PC-3 (cell line): ENCODE measurements around the gene STK24. TPM values are rescaled to one million over a fixed set of nuclear protein-coding genes. Genes with fewer than 3 reads are reported as not detected.

Source experiments
- ATAC-seq: fragments of 200-7000 bp; cut with Tn5 transposase; 2 replicates; pipeline ENCODE4 v1.9.1; 2020; ENCODE audit warnings: mild to moderate bottlenecking, moderate library complexity
- BruUV-seq: library from RNA; stranded (reverse); fragments of 400-500 nt; replicated peaks from 2 replicates; lab custom pipeline; 2021; lab: Mats Ljungman, UMichigan
- CTCF ChIA-PET: fragments of 300-600 bp; sonication (Branson Sonifier 250); formaldehyde crosslinking; loops from one replicate; lab custom pipeline; 2022; ENCODE audit warnings: antibody characterized with exemption; lab: Charles Lee
- POLR2A ChIA-PET: fragments of 300-600 bp; sonication (Branson Sonifier 250); formaldehyde crosslinking; loops from one replicate; lab custom pipeline; 2022; ENCODE audit warnings: antibody characterized with exemption; ENCODE audit not compliant: unreplicated experiment; lab: Charles Lee
- DNase-seq: peaks from one replicate; pipeline ENCODE4 v3.0.0-alpha.2; 2015
- H2AFZ ChIP-seq: fragments of 300-600 bp; sonication (generic); 2 replicates; pipeline ENCODE4 v1.6.0; 2016; ENCODE audit warnings: antibody characterized with exemption, low read length
- H3F3A ChIP-seq: fragments of 300-600 bp; sonication (generic); one replicate; pipeline ENCODE4 v1.6.0; 2017; ENCODE audit warnings: antibody characterized with exemption, low read length, control low read depth, mild to moderate bottlenecking; ENCODE audit not compliant: unreplicated experiment
- H3K27ac ChIP-seq: fragments of 300-600 bp; sonication (generic); 2 replicates; pipeline ENCODE4 v1.5.1; 2016; ENCODE audit warnings: mild to moderate bottlenecking, low read length
- H3K27me3 ChIP-seq: fragments of 300-600 bp; sonication (generic); 2 replicates; pipeline ENCODE4 v1.6.1; 2016; ENCODE audit warnings: low read length, mixed read lengths
- H3K36me3 ChIP-seq: fragments of 300-600 bp; sonication (generic); 2 replicates; pipeline ENCODE4 v1.6.1; 2016; ENCODE audit warnings: low read depth, mixed run types, low read length, mixed read lengths
- H3K4me1 ChIP-seq: fragments of 300-600 bp; sonication (generic); 2 replicates; pipeline ENCODE4 v1.5.1; 2016; ENCODE audit warnings: low read length; ENCODE audit not compliant: insufficient read depth
- H3K4me2 ChIP-seq: fragments of 300-600 bp; sonication (generic); 2 replicates; pipeline ENCODE4 v1.6.0; 2016; ENCODE audit warnings: low read length
- H3K4me3 ChIP-seq: fragments of 300-600 bp; sonication (generic); 2 replicates; pipeline ENCODE4 v1.5.1; 2016; ENCODE audit warnings: mild to moderate bottlenecking, low read length, mixed read lengths
- H3K79me2 ChIP-seq: fragments of 300-600 bp; sonication (generic); 2 replicates; pipeline ENCODE4 v1.6.1; 2017; ENCODE audit warnings: low read length, mixed read lengths
- H3K9ac ChIP-seq: fragments of 300-600 bp; sonication (generic); 2 replicates; pipeline ENCODE4 v1.6.0; 2016; ENCODE audit warnings: mild to moderate bottlenecking, low read length
- H3K9me2 ChIP-seq: fragments of 300-600 bp; sonication (generic); replicated peaks from 2 replicates; pipeline ENCODE4 v1.6.1; 2016; ENCODE audit warnings: mixed run types, low read length, mixed read lengths
- H3K9me3 ChIP-seq: fragments of 300-600 bp; sonication (generic); 2 replicates; pipeline ENCODE4 v1.6.1; 2016; ENCODE audit warnings: low read length, mixed read lengths
- H4K20me1 ChIP-seq: fragments of 300-600 bp; sonication (generic); 2 replicates; pipeline ENCODE4 v1.6.1; 2016; ENCODE audit warnings: low read length, mixed read lengths
- EZH2 ChIP-seq: fragments of 300-600 bp; sonication (generic); IDR thresholded peaks from one replicate; pipeline ENCODE4 v1.6.1; 2017; ENCODE audit warnings: antibody characterized with exemption, mild to moderate bottlenecking, low read length; ENCODE audit not compliant: unreplicated experiment
- EZH2phosphoT487 ChIP-seq: fragments of 300-600 bp; sonication (generic); IDR thresholded peaks from 2 replicates; pipeline ENCODE4 v1.6.1; 2018; ENCODE audit warnings: mild to moderate bottlenecking, antibody characterized with exemption, low read length, borderline replicate concordance
- intact Hi-C: fragments of 100-400 bp; cut with micrococcal nuclease; formaldehyde crosslinking; loops from 2 replicates; pipeline ENCODE4 v1.9.0; 2023
- total RNA-seq: library from RNA; depleted of rRNA; stranded (reverse); fragments of >200 nt; gene quantifications from 2 replicates; pipeline ENCODE4 v1.2.3, GENCODE V29; 2014
- TF ChIP-seq, protein P1 (sequence below): fragments of 300-600 bp; sonication (generic); conservative IDR thresholded peaks from 2 replicates; pipeline ENCODE4 v1.5.1; 2017; ENCODE audit warnings: antibody characterized with exemption, low read depth, mild to moderate bottlenecking, low read length

Gene STK24
- total RNA-seq, 1 experiment from 2014 or later = 52.4 TPM

DNA sequence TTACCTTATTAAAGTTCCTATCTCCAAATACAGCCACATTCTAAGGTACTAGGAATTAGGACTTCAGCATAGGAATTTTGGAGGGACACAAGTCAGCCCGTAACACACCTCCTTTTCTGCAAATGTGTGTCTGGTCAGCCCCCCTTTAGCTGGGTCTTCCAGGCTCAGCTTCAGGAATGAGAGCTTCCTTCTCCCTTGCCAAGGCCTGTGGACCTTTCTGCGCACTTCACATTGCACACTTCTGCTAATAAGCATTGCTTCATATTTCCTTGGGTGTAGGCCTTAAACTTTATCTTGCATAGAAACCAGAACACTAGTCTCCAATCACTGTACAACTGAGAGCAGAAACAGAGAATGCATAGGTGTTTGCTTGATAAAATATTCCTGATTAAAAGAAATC, 4.5 kb upstream of the STK24 start:
- no peak for TF ChIP-seq EZH2phosphoT487
- TF ChIP-seq, protein P1, sequence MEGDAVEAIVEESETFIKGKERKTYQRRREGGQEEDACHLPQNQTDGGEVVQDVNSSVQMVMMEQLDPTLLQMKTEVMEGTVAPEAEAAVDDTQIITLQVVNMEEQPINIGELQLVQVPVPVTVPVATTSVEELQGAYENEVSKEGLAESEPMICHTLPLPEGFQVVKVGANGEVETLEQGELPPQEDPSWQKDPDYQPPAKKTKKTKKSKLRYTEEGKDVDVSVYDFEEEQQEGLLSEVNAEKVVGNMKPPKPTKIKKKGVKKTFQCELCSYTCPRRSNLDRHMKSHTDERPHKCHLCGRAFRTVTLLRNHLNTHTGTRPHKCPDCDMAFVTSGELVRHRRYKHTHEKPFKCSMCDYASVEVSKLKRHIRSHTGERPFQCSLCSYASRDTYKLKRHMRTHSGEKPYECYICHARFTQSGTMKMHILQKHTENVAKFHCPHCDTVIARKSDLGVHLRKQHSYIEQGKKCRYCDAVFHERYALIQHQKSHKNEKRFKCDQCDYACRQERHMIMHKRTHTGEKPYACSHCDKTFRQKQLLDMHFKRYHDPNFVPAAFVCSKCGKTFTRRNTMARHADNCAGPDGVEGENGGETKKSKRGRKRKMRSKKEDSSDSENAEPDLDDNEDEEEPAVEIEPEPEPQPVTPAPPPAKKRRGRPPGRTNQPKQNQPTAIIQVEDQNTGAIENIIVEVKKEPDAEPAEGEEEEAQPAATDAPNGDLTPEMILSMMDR = no peak
- no peak for TF ChIP-seq EZH2
- Histone ChIP-seq H3K4me2 (no peak overlapping the region), H2AFZ (no peak overlapping the region), H3K27me3 (no peaks in the 10 kb centered on the region), H3K36me3 (no peaks in the 10 kb centered on the region), H3K4me1 (peaks cover 15% of the 10 kb centered on the region), H3K9me3 (no peaks in the 10 kb centered on the region), H3K9ac (no peak overlapping the region), H4K20me1 (no peaks in the 10 kb centered on the region), H3K4me3 (no peak overlapping the region), H3K27ac (no peak overlapping the region), H3F3A (no peaks in the 10 kb centered on the region), H3K79me2 (peaks cover 2% of the 10 kb centered on the region), H3K9me2 (no peaks in the 10 kb centered on the region)
- POLR2A ChIA-PET = no interaction called here
- DNase-seq (no peak), ATAC-seq (no peak)
- BruUV-seq = no TSS peak
- intact Hi-C loops = no loop called here
- CTCF ChIA-PET = no interaction called here

DNA sequence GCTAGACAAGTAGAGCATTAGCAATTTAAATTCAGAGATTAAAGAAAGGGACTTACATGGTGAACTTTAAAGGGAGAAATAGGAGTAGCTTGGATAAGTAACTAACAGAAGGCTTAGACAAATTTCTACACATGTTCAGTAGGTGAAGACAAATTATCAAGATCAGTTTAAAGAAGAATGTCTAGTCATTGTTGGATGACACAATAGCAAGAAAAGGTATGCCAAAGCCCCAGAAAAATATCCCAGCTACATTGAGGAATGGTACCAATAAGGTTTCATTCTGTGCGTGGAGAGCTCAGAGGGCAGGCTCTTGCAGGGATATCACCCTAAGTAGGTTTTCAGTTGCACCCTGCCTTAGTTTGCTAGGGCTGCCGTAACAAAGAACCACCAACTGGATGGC, 3.5 kb upstream of the STK24 start:
- no peak for TF ChIP-seq EZH2
- TF ChIP-seq EZH2phosphoT487 = no peak
- TF ChIP-seq, protein P1 = no peak
- H3K9ac ChIP-seq = no peak overlapping the region
- intact Hi-C loops = no loop called here
- H3K36me3 ChIP-seq = no peaks in the 10 kb centered on the region
- CTCF ChIA-PET = interaction anchor here (1.3 kb wide), 1 partner anchor 73 kb away, joined by 3 read pairs; no protein-coding TSS in a partner anchor
- peaks cover 15% of the 10 kb centered on the region for H3K4me1 ChIP-seq
- no peaks in the 10 kb centered on the region for H3F3A ChIP-seq
- no peak overlapping the region for H3K27ac ChIP-seq
- no peaks in the 10 kb centered on the region for H3K27me3 ChIP-seq
- H3K9me3 ChIP-seq = no peaks in the 10 kb centered on the region
- no peak for ATAC-seq
- no peaks in the 10 kb centered on the region for H3K9me2 ChIP-seq
- no peak overlapping the region for H3K4me3 ChIP-seq
- peaks cover 9% of the 10 kb centered on the region for H4K20me1 ChIP-seq
- peaks cover 12% of the 10 kb centered on the region for H3K79me2 ChIP-seq
- POLR2A ChIA-PET = no interaction called here
- H2AFZ ChIP-seq = no peak overlapping the region
- no peak overlapping the region for H3K4me2 ChIP-seq
- no TSS peak for BruUV-seq
- no peak for DNase-seq

DNA sequence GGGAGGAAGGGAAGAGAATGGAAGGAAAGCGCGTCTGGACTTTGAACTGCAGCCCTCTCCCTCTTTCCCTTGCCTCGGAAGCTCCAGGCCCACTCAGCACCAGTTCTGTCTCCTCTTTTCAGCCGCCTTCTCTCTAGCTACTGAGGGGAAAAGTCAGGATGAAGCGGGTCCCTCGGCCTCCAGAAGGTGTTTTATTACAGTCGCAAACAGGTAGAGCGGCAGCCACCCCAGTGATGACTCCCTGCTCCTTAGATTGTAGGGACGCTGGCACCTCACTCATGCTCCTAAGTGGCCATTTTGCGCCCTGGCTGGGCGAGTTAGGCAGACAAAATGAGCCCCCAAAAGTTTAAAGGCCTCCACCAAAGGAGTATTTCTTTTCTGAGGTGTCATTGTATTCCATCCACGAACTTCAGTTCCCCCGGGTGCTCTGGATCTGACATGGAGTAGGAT, 954 bp upstream of the STK24 start:
- H2AFZ ChIP-seq = peak overlapping the region; percentile 54; the same call in 1 of the 2 replicates

More for the DNA sequence above, 954 bp upstream of the STK24 start:
- peak overlapping the region; percentile 67 for H3K4me3 ChIP-seq
- ChIA-PET CTCF (interaction anchor here (0.7 kb wide), 1 partner anchor 95 kb away, joined by 3 read pairs; no protein-coding TSS in a partner anchor), POLR2A (interaction anchor here (0.7 to 1.7 kb wide), 2 partner anchors 93 to 95 kb away, joined by 10 to 15 read pairs; no protein-coding TSS in a partner anchor)
- H3K9me2 ChIP-seq = no peaks in the 10 kb centered on the region
- TF ChIP-seq EZH2phosphoT487 (no peak), EZH2 (no peak)
- TF ChIP-seq, protein P1 = no peak
- intact Hi-C loops = loop anchor here (1.0 to 10.0 kb wide), 4 partner anchors 73 to 267 kb away; no protein-coding TSS in a partner anchor
- H3K4me2 ChIP-seq = peak overlapping the region; percentile 85
- peaks cover 5% of the 10 kb centered on the region; the same call in 1 of the 2 replicates for H3K36me3 ChIP-seq
- peak; percentile 7 for ATAC-seq
- H3K9me3 ChIP-seq = no peaks in the 10 kb centered on the region
- H3K27ac ChIP-seq = peak overlapping the region; percentile 55
- TSS peak; percentile 70 for BruUV-seq
- H3K9ac ChIP-seq = peak overlapping the region; percentile 88
- H3F3A ChIP-seq = no peaks in the 10 kb centered on the region
- DNase-seq = no peak
- peaks cover 26% of the 10 kb centered on the region for H3K4me1 ChIP-seq
- peaks cover 37% of the 10 kb centered on the region for H3K79me2 ChIP-seq
- H4K20me1 ChIP-seq = peaks cover 32% of the 10 kb centered on the region
- H3K27me3 ChIP-seq = no peaks in the 10 kb centered on the region
